ENCODE measurements around the gene CECR2. TPM values are rescaled to one million over a fixed set of nuclear protein-coding genes. Genes with fewer than 3 reads are reported as not detected.

CECR2 gene
- total RNA-seq, 1 donor from 2014 or later: 0.24 TPM

GRCh38 chr22:17579535-17579981 lies 210.3 kb downstream of the CECR2 start:
- Mint-ChIP-seq H3K27ac (ENCODE audit: unreplicated experiment) (no peak overlapping the region), H3K4me1 (ENCODE audit: unreplicated experiment) (peaks cover 19% of the 10 kb centered on the region)

GRCh38 chr22:17580441-17581031 lies 211.3 kb downstream of the CECR2 start:
- no peaks in the 10 kb centered on the region for H3K9me3 Mint-ChIP-seq (ENCODE audit: unreplicated experiment)
- H3K36me3 Mint-ChIP-seq (ENCODE audit: unreplicated experiment): no peaks in the 10 kb centered on the region
- peaks cover 18% of the 10 kb centered on the region for H3K4me1 Mint-ChIP-seq (ENCODE audit: unreplicated experiment)
- H3K27me3 Mint-ChIP-seq (ENCODE audit: unreplicated experiment): no peaks in the 10 kb centered on the region
- no peak for TF ChIP-seq CTCF (IDR thresholded peaks at IDR 0.05)
- H3K4me3 Mint-ChIP-seq (ENCODE audit: unreplicated experiment): no peak overlapping the region
- no peak for DNase-seq (ENCODE audit: extremely low spot score, unreplicated experiment)
- H3K27ac Mint-ChIP-seq (ENCODE audit: unreplicated experiment): no peak overlapping the region

More at GRCh38 chr22:17579535-17579981, 210.3 kb downstream of the CECR2 start:
- Mint-ChIP-seq H3K36me3 (ENCODE audit: unreplicated experiment) (no peaks in the 10 kb centered on the region), H3K4me3 (ENCODE audit: unreplicated experiment) (no peak overlapping the region), H3K27me3 (ENCODE audit: unreplicated experiment) (no peaks in the 10 kb centered on the region), H3K9me3 (ENCODE audit: unreplicated experiment) (no peaks in the 10 kb centered on the region)
- TF ChIP-seq CTCF (IDR thresholded peaks at IDR 0.05): no peak
- no peak for DNase-seq (ENCODE audit: extremely low spot score, unreplicated experiment)

GRCh38 chr22:17581056-17581455 lies 211.8 kb downstream of the CECR2 start:
- H3K36me3 Mint-ChIP-seq (ENCODE audit: unreplicated experiment): no peaks in the 10 kb centered on the region
- H3K9me3 Mint-ChIP-seq (ENCODE audit: unreplicated experiment): no peaks in the 10 kb centered on the region
- TF ChIP-seq CTCF (IDR thresholded peaks at IDR 0.05): no peak
- DNase-seq (ENCODE audit: extremely low spot score, unreplicated experiment): no peak
- H3K4me3 Mint-ChIP-seq (ENCODE audit: unreplicated experiment): no peak overlapping the region
- H3K4me1 Mint-ChIP-seq (ENCODE audit: unreplicated experiment): peaks cover 13% of the 10 kb centered on the region
- no peak overlapping the region for H3K27ac Mint-ChIP-seq (ENCODE audit: unreplicated experiment)
- no peaks in the 10 kb centered on the region for H3K27me3 Mint-ChIP-seq (ENCODE audit: unreplicated experiment)

GRCh38 chr22:17581631-17582030 lies 212.4 kb downstream of the CECR2 start:
- no peak for DNase-seq (ENCODE audit: extremely low spot score, unreplicated experiment)
- TF ChIP-seq CTCF (IDR thresholded peaks at IDR 0.05): no peak
- H3K27ac Mint-ChIP-seq (ENCODE audit: unreplicated experiment): no peak overlapping the region
- no peaks in the 10 kb centered on the region for H3K27me3 Mint-ChIP-seq (ENCODE audit: unreplicated experiment)
- H3K4me3 Mint-ChIP-seq (ENCODE audit: unreplicated experiment): no peak overlapping the region
- H3K4me1 Mint-ChIP-seq (ENCODE audit: unreplicated experiment): peaks cover 7% of the 10 kb centered on the region
- no peaks in the 10 kb centered on the region for H3K9me3 Mint-ChIP-seq (ENCODE audit: unreplicated experiment)
- H3K36me3 Mint-ChIP-seq (ENCODE audit: unreplicated experiment): no peaks in the 10 kb centered on the region

- H3K36me3 Mint-ChIP-seq (ENCODE audit: unreplicated experiment): no peaks in the 10 kb centered on the region
- peaks cover under 1% of the 10 kb centered on the region for H3K4me1 Mint-ChIP-seq (ENCODE audit: unreplicated experiment)
- no peaks in the 10 kb centered on the region for H3K9me3 Mint-ChIP-seq (ENCODE audit: unreplicated experiment)
- no peak overlapping the region for H3K4me3 Mint-ChIP-seq (ENCODE audit: unreplicated experiment)
- no peak overlapping the region for H3K27ac Mint-ChIP-seq (ENCODE audit: unreplicated experiment)
- no peak for TF ChIP-seq CTCF (IDR thresholded peaks at IDR 0.05)
- no peak for DNase-seq (ENCODE audit: extremely low spot score, unreplicated experiment)
- H3K27me3 Mint-ChIP-seq (ENCODE audit: unreplicated experiment): no peaks in the 10 kb centered on the region
Observed at GRCh38 chr22:17583151-17583550, 213.9 kb downstream of the CECR2 start.
